PFSK-1 (cell line): ENCODE results near the gene UBALD2.

ENCODE experiments used
- POLR2AphosphoS5 ChIP-seq: IDR thresholded peaks from 2 replicates; pipeline ENCODE4 v1.6.1; 2012; ENCODE audit warnings: low read depth, mild to moderate bottlenecking, control low read depth, low read length, moderate library complexity
- REST ChIP-seq, 2 experiments: IDR thresholded peaks; 2 replicates each; pipeline versions ENCODE4 v1.6.1 to v1.8.0; 2011 to 2012; ENCODE audit warnings: low read depth in 2 of 2, low read length in 2 of 2, control low read depth in 1 of 2, inconsistent platforms in 1 of 2, mild to moderate bottlenecking in 1 of 2, moderate library complexity in 1 of 2; ENCODE audit not compliant: insufficient read depth in 1 of 2
- SIN3A ChIP-seq: IDR thresholded peaks from 2 replicates; pipeline ENCODE4 v1.6.1; 2012; ENCODE audit warnings: mild to moderate bottlenecking, low read length, moderate library complexity, borderline replicate concordance; ENCODE audit not compliant: insufficient read depth
- TAF1 ChIP-seq: IDR thresholded peaks from 2 replicates; pipeline ENCODE4 v1.6.1; 2012; ENCODE audit warnings: low read length, control low read depth, borderline replicate concordance; ENCODE audit not compliant: insufficient read depth

GRCh38 chr17:76233588-76234353 is 31.4 kb upstream of the UBALD2 start:
- no peak for TF ChIP-seq REST (IDR thresholded peaks at IDR 0.05; ENCODE audit: insufficient read depth in 1 of 2, low read depth in 2 of 2, low read length in 2 of 2)
- no peak for TF ChIP-seq SIN3A
- TF ChIP-seq POLR2AphosphoS5: no peak
- no peak for TF ChIP-seq TAF1
